ENCODE measurements around the gene ZNF230.

Gene ZNF230

DNA sequence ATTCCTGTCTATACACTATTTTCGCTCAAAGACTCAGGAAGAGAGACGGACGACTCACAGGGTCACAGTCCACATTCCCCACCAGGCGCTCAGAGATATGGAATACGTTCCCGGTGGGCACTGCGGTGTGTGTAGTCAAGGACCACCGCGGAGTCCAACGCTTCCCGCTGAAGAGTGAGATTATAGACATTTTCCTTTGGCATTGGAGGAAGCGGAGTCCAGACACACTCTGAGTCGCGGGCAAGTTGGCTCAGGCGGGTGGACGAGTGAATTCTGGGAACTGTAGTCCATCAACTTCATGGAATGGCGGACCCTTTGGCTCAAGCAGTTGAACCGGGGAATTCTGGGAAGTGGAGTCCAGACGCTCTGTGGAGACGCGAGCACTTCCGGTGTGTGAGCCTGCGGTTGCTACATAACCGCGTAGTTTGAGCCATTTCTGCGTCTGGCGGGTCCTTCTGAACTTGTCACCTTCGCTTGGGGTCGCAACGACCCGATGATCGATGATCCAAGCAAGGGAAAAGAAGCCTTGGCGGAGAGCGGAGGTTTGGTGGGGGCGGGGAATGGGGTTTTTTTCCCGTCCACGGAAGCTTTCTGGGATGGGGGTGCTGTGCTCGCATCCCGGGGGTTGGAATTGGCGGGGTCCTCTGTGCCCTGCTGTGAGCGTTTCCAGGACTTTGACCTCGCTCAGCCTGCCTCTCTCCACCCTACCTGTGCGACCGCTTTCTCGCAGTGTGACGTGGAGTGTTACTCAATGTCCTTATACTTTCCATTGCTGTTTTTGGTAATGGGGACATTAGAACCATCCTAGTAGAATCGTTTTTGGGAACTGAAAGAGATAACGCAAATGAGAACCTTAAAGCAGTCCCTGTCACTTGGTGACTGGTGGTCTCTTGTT, at the start of gene ZNF230:
Gene ZNF230, plus strand, starts transcription at position 392 of the 895 bp plus-strand sequence. CDS start 4,122 bp downstream, outside the sequence.
- DNase-seq = peak; percentile 84

DNA sequence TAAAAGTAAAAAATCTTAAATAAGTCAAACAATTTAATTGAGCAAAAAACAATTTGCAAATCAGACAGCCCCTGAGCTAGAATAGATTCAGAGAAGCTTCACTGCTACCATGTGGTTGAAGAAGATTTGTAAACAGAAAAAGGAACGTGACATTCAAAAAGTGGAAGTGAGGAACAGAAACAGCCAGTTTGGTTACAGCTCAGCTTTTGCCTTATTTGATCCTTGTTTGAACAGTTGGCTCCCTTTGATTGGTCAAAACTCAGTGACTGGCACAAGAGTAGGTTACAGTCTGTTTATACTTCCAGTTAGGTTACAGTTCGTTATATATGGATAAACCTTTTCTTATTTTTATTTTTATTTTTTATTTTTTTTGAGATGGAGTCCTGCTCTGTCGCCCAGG, 45.9 kb upstream of the ZNF230 start:
- DNase-seq = no peak

DNA sequence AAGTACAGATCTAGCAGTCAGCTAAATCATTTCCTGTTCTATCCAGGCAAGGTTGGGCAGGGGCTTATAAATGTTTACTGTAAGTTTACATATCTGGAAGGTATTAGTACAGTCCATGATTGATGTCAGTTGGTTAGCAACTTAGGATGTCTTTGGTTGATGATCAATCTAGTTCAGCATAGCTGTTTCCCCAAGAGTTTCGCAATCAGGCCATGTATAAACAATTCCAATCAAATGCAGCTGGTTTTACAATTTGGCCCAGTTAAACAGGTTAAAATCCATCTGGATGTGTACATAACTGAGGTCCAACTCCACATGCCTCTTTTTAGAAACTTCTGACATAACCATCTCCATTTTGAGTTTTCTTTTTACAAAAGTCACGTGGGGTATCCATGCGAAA, 44.9 kb upstream of the ZNF230 start:
- no peak for DNase-seq

DNA sequence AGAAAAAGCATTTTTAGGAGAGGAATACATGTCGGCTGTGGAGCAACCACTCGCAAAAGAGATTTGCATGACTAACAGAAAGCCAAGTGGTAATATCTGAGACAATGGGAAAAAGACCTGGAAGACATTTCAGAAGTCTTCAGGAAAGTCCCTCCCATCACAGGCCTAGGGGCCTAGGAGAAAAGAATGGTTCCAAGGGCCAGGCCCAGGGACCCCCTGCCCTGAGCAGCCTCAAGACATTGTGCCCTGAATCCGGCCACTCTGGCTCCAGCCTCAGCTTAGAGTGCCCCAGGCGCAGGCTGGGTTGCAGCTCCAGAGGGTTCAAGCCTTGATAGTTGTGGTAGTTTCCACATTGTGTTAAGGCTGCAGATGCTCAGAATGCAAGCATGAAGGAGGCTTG, 42.3 kb upstream of the ZNF230 start:
- DNase-seq = no peak

DNA sequence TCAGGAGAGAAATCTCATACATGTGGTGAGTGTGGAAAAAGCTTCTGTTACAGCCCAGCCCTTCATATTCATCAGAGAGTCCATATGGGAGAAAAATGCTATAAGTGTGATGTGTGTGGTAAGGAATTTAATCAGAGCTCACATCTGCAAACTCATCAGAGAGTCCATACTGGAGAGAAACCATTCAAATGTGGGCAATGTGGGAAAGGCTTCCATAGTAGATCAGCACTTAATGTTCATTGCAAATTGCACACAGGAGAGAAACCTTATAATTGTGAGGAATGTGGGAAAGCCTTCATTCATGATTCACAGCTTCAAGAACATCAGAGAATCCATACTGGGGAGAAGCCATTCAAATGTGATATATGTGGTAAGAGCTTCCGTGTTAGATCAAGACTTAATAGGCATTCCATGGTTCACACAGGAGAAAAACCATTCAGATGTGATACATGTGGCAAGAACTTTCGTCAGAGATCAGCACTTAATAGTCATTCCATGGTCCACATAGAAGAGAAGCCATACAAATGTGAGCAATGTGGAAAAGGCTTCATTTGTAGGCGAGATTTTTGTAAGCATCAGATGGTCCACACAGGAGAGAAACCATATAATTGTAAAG, 36.6 kb upstream of the ZNF230 start:
- DNase-seq = no peak

DNA sequence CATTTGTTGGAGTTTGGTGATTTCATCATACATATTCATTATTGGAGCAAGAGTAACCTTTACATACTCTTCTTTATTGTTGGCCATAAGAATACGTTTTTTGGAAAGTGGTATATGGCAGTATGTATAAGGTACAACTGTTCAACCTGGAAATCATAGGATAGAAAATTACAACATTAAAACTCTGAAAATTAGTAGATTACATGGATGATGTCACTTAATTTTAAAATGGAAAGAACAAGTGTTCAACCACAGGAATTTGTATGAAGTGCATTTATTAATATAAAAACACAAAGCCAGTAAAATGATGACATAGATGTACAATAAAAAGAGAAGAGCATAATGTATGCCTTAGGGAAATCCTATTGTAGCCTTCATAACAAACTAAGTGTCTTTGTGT, 26.0 kb upstream of the ZNF230 start:
- no peak for DNase-seq

DNA sequence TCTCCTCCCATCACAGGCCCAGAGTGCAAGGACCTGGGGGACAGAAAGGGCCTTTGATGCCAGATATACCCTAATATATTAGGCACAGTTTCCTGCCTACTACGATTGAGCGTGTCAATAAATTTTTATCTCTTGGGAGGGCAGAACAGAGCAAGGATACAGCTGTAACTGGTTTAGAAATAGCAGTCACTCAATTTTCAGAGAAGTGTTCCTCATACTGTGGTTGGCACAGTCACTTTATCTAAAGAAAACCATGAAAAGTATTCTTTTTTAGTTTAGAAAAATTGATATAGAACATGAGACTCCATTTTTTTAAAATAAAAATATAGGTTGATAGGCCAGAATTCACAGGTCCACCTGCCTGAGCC, 19.2 kb upstream of the ZNF230 start:
- no peak for DNase-seq

DNA sequence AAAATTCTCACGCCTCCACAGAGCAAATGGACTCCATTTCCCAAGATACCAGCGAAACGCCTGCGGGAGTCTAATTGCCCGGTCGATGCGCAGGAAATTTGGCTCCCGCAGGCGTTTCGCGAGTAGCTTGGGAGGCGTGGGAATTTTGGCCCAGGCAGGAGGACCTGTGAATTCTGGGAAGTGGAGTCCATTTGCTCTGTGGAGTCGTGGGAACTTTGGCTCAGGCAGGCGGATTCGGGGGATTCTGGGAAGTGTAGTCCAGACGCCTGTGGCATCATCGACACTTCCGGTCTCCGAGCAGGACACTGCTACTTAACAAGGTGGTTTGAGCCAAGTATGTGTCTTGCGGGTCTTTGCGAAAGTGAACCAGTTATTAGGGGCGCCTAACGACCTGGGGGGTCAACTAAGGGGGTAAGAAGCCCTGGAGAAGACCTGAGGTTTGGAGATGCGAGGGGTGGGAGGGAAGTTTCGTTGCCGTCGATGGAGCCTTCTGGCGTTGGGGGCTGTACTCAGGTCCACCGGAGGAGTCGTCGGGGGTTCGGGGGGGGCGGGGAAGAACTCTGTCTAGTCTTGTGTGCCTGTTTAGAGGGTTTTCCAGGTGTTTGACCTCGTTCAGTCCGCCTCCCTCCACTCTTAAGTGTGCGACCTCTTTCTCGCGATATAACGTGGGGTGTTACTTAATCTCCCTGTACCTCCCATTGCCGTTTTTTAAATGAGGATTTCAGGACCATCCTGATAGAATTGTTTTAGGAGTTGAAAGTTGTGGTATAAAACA, 18.7 kb upstream of the ZNF230 start, which contains the start of gene ZNF155:
Gene ZNF155, plus strand, starts transcription at position 277 of the 775 bp plus-strand sequence. CDS start 4,356 bp downstream, outside the sequence.
- DNase-seq = peak; percentile 82

DNA sequence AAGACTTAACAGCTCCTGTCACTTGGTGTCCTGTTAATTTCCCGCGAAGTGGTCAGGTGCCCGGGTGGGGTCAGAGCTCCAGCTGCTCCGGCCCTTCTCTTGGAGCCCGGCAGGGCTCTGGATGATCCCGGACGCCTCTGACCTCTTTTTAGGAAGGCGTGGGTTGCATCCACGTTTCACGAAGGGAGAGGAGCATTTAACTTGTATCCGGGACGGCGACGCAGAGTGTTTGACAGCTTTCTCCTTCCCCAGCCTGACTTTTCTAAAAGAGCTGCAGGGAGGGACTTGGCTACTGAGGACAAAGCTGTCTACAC, 18.1 kb upstream of the ZNF230 start:
- peak; percentile 55 for DNase-seq

DNA sequence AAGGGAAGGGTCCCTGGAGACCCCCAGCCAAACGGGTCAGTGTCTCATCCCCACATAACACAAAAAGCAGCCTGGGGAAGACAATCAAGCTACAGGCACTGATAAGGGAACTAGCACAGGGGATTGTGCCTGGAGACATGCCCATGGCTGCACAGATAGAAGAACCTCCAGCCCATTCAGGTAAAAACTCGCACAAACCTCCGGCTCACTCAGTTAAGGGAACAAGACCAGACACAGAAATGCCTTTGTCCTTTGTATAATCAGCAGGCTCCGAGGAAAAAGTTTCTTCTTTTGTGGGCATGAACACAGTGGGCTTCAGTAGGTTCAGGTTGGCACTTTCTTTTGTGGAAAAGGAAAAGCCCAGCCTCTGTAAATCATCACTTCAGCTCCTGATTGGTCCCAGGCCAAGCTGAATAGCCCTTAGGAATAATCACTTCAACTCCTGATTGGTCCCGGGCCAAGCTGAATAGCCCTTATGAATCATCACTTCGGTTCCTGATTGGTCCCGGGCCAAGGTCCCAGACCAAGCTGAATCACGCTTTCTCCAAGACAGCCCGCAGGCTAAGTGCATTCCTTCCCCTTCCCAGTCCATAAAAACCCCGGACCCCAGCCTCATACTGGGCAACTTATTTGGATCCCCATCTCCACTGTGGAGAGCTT, 5.0 kb upstream of the ZNF230 start:
- no peak for DNase-seq

DNA sequence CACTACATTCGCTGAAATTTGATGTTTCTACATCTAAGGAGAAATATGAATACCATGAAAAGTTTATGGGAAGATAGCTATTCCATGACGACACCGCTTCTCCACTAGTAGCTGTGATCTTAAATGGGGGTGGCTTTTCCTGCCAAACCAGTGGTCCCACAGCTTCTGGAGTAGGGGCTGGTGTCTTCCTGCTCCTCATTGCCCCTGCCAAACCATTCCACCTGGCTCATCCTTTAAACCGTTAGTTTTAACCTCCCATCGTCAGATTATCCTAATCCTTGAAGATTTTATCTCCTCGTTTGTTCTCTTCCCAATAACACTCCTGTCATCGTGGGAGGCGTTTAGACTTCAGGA, 568 bp upstream of the ZNF230 start:
- DNase-seq = no peak

DNA sequence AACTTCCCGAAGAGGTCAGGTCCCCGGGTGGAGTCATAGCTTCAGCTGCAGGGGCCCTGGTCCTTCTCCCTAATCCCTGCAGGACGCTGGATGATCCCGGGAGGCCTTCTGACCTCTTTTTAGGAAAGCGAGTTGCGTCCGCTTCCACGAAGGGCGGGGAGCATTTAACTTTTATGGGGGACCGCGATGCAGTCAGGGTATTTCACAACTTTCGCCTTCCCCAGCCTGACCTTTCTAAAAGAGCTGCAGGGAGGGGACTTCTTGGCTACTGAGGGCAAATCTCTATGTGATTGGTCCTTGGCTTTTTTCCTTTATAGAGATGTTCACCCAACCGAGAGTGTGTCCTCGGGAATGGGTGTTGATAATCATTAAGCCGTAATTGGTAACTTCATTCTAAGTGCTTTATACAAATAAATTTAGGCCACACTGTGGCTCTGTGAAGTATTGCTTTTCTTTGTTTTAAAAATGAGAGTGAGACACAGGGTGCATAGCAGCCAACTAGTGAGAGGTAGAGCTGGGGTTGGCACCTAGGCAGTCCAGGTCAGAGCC, 778 bp downstream of the ZNF230 start:
- DNase-seq = no peak

DNA sequence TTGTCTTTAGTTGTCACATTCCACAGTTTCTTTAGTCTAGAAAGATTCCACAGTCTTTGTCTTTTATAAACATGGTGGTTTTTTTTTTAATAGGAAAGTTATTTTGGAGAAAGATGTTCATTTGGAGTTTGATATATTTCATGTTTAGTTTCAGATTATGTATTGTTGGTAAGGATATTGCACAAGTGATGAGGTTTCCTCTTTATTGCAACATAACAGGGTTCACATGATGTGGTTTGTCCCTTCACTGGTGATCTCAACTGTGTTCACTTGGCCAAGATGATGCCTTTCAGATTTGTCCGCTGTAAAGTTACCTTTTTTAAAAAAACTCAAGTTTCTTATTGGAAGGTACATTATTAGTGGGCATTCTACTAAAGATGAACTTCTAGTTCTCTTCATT, 3.2 kb downstream of the ZNF230 start:
- no peak for DNase-seq

DNA sequence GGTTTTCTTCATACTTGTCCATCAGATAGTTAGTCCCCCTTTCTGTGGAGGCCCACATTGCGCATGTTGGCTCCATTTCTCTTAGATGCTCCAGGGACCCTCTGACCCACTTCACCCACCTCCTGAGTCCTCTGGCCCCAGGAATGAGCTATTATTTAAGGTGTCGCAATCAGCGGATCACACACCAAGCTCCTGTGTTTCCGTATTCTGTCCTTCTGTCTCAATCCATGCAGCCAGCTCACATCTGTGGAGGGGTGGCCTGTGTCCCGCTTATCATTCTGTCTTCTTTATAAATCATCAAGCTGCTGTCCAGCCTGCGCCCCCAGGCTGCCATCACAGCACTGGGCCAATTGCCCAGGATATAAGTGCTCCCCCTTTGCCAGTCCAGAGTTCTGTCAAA, 4.7 kb downstream of the ZNF230 start:
- DNase-seq = no peak

DNA sequence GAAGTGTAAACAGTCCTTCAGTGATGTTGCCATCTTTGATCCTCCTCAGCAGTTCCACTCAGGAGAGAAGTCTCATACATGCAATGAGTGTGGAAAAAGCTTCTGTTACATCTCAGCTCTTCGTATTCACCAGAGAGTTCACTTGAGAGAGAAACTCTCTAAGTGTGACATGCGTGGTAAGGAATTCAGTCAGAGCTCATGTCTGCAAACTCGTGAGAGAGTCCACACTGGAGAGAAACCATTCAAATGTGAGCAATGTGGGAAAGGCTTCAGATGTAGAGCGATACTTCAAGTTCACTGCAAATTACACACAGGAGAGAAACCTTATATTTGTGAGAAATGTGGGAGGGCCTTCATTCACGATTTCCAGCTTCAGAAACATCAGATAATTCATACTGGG, 7.7 kb downstream of the ZNF230 start:
- no peak for DNase-seq

DNA sequence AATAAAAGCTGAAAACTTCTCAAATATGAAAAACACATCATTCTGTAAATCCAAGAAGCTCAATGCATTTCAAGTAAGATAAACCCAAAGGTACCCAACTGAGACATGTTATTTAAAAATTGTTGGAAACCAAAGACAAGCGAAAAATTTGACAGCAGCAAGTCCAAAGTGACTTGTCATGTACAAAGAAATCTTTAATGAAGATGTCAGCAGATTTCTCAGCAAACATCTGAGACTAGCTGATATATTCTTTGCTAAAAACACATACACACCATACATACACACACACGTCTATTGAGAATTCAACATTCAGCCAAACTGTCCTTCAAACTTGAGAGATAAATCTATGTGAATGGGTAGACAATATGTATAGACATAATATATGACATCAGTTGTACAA, 16.7 kb downstream of the ZNF230 start:
- DNase-seq = no peak

DNA sequence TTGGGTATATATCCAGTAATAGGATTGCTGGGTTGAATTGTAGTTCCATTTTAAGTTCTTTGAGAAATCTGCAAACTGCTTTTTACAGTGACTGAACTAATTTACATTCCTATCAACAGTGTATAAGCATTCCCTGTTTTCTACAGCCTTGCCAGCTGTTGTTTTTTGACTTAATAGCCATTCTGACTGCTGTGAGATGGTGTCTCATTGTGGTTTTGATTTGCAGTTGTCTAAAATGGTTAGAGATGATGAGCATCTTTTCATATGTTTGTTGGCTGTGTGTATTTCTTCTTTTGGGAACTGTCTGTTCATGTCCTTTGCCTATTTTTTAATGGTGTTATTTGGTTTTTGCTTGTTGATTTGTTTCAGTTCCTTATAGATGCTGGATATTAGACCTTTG, 18.5 kb downstream of the ZNF230 start:
- DNase-seq = no peak

DNA sequence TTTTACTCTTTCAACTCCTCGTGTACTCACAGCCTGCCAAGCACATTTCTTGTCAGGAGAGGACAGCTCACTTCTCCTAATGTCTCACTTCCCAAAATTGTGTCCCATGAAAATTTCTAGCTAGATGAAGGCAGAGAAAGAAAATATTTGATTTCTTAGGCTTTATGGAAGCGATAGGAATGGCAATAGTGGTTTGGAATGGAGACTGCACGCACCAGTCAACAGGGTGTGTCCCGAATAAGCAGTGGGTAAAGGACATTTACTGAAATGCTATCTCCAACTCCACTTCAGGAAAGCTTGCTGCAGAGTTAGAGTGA, 22.1 kb downstream of the ZNF230 start:
- no peak for DNase-seq

DNA sequence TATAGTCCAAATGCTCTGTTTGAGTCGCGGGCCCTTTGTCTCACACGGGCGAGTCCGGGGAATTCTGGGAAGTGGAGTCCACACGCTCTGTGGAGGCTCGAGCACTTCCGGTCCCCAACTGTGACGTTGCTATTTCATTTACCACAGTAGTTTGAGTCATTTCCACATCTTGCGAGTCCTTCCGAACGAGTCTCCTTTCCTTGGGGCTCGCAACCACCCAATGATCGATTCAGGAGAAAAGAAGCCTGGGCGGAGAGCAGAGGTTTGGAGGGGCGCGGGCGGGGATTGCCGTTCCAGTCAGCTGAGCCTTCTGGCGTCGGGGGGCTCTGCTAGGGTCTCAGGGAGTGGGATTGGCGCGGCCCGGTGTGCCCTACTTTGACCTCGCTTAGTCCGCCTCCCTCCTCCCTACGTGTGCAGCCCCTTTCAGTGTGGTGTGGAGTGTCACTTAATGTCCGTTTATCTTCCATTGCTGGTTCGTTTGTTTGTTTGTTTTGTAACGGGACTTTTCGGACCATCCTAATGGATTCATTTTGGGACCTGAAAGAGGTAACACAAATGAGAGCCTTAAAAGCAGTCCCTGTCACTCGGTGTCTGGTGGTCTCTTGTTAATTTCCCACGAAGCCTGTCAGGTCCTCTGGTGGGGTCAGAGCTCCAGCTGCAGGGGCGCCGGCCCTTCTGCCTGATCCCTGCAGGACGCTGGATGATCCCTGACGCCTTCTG, 22.6 kb downstream of the ZNF230 start, which contains the start of gene ZNF222:
Gene ZNF222, plus strand, starts transcription at position 163 of the 720 bp plus-strand sequence. Its CDS starts 58 bp downstream, at position 221.
- peak; percentile 76 for DNase-seq

DNA sequence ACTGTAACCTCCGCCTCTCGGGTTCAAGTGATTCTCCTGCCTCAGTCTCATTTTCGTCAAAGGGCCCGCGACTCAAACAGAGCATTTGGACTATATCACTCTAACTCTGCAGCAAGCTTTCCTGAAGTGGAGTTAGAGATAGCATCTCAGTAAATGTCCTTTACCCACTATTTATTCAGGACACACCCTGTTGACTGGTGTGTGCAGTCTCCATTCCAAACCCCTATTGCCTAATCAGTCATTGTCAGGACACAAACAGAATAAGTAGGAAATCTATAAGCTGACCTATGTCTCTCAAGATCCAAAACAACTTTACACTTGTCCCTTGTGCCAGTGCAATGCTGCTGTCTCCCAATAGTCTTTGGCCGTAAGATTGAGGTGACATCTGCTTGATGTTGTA, 23.9 kb downstream of the ZNF230 start:
- no peak for DNase-seq

DNA sequence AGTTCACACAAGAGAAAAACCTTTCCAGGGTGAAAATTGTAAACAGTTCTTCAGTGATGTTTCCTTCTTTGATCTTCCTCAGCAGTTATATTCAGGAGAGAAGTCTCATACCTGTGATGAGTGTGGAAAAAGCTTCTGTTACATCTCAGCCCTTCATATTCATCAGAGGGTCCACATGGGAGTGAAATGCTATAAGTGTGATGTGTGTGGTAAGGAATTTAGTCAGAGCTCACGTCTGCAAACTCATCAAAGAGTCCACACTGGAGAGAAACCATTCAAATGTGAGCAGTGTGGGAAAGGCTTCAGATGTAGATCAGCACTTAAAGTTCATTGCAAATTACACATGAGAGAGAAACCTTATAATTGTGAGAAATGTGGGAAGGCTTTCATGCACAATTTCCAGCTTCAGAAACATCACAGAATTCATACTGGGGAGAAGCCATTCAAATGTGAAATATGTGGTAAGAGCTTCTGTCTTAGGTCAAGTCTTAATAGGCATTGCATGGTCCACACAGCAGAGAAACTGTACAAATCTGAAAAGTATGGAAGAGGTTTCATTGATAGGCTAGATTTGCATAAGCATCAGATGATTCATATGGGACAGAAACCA, 29.3 kb downstream of the ZNF230 start:
- no peak for DNase-seq

DNA sequence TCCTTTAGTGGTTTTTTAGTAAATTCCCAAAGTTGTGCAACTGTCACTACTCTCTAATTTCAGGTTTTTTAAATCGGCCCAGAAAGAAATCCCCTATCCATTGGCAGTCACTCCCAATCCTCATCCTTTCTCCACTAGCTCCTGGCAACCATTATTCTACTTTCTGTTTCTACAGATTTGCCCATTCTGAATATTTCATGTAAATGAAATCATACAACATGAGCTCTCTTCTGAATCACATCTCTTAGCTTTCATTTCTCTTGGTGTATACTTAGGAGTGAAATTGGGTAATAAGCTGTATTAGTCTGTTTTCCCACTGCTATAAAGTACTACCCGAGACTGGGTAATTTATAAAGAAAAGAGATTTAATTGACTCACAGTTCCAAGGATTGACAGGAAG, 39.4 kb downstream of the ZNF230 start:
- no peak for DNase-seq

All from activated CD8-positive, alpha-beta memory T cell treated with anti-CD3 and anti-CD28 coated beads, Interleukin-2, amount 50 U/mL, for 48 hours (primary cell).